HG02798 (cell line): ENCODE results near the gene FADS2.

ENCODE experiments used
- ATAC-seq: cut with Tn5 transposase; IDR thresholded peaks from one replicate; pipeline ENCODE4 v1.9.1; 2021; ENCODE audit warnings: mild to moderate bottlenecking; ENCODE audit not compliant: unreplicated experiment, poor library complexity

The FADS2 gene

DNA sequence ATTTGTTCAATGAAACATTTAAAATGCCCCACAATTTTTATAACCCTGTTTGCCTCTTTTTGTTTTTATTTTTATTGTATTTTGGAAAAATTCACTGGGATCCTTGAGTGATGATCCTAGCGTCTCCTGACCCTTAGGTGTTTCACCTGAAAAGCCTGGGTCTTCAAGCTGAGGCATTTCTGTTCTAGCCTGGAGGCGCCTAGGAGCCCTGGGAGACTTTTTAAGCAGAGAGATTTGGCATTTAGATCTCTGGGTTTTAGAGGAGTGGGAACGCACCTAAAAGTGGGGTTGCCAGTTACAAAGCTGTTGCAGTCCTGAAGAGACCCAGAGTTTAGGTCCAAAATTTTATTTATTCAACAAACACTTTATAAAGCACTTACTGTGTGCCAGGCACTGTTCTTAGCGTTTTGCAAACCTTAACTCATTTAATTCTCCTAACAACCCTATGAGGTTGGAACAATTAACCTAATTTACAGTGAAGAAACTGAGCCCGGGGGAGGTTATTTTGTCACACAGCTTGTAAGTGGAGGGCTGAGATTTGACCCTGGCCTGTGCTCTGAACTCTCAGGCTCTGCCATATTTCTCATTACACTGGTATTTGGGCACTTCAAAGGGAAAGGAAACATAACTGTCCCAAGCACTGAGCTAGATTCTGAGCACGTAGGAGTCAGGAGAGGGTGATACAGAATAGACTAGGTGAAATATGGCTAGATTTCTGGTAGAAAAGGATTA, 10.5 kb upstream of the FADS2 start:
- no peak for ATAC-seq

DNA sequence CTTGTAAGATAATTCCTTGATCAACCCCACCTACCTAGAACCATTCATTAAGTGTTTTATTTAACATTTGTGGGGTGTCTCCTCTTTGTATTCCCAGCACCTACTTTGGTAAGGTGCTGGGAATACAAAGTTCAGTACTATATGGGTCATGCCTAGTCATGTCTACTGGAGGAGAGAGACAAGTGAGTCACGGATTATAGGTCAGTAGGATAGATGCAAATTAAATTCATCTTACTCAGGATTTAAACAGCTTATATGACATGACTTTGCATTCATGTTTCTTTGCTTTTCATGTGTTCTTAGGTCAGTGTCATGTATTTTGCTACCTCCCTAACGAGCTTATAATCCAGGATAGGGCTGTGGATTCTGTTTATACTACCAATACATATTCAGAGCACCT, 7.9 kb upstream of the FADS2 start:
- ATAC-seq = no peak

DNA sequence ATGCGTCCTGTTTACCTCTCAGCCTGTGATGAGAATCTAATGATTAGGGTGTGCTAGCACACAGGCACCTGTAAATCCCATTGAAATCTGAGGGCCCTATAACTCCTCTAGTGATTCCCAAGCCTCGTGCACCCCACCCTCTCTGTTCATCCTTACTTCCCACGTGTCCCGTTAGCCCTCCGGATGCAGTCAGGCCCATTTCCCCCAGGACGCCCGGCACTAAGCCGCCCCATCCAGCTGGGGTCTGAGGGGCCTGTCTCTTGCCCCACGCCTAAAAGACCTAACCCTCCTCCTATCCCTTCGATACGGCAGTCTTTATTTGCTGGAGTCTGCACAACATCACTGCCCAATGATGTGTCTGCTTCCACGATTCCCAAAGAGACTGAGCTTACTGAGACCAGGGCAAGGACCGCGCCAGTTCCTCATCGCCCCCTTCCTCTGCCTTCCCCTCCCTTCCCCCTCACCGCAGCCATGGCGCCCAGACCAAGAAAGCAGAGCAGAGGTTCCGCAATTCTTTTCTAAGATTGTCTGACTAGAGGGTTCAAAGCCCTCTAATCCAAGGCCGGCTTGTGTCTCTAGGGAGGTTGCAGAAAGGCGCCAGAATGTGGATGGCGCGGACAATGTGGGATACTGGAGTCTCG, 1.1 kb upstream of the FADS2 start:
- no peak for ATAC-seq

DNA sequence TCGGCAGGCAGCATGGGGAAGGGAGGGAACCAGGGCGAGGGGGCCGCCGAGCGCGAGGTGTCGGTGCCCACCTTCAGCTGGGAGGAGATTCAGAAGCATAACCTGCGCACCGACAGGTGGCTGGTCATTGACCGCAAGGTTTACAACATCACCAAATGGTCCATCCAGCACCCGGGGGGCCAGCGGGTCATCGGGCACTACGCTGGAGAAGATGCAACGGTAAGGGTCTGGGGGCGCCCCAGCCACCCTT, 204 bp downstream of the FADS2 start:
- ATAC-seq = no peak

DNA sequence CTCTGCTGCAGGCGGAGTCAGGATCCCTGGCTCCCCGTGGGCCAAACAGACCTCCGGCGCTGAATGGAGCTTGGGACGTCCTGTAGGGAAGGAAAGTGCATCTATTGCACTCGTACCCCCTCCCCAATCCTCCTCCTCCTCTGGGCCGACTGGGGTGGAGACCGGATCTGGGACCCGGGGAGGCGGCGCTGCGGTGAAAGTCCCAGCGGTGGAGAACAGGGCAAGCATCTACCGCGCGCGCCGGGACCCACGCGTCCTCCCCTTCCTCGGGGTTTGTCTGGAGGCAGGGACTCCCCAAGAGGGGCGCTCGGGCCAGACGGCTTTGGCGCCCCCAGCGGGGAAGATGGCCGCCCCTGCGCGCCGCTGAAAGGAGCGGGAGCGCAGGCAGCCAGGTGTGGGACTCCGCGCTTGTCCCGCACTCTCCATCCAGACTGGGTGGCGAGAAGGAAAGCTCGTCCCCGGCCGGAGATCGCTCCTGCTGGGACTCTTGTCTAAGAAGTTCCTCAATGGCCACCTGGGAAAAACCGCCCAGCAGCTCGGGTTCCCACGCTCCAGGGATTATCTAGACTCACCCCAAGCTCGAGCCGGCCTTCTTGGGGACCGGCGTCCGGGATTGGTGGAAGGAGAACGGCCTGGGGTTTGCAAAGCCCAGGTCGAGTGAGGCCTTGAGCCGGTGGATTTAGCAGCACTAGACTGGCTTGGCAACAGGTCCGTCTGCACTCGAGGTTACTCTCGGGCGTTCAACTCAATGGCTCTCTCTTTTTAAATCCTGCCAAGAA, 718 bp downstream of the FADS2 start:
- peak; percentile 32 for ATAC-seq

DNA sequence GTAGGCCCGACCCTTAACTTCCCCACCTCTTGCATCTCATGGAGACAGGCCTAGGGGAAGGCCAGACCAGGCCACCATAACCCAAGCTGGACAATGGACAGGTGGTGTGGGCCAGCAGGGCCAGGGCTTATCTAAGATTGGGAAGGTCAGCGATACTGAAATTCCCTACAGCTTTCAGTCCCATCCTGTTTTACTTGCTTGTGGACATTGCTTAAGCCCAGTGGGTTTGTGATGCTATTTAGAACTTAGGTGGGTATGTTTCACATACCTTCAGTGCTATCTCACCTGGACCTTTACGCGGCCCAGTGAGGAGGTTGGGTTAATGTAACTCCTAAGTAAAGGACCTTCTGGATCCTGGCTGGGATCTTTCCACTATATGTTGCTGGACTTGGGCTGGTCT, 1.7 kb downstream of the FADS2 start:
- no peak for ATAC-seq

DNA sequence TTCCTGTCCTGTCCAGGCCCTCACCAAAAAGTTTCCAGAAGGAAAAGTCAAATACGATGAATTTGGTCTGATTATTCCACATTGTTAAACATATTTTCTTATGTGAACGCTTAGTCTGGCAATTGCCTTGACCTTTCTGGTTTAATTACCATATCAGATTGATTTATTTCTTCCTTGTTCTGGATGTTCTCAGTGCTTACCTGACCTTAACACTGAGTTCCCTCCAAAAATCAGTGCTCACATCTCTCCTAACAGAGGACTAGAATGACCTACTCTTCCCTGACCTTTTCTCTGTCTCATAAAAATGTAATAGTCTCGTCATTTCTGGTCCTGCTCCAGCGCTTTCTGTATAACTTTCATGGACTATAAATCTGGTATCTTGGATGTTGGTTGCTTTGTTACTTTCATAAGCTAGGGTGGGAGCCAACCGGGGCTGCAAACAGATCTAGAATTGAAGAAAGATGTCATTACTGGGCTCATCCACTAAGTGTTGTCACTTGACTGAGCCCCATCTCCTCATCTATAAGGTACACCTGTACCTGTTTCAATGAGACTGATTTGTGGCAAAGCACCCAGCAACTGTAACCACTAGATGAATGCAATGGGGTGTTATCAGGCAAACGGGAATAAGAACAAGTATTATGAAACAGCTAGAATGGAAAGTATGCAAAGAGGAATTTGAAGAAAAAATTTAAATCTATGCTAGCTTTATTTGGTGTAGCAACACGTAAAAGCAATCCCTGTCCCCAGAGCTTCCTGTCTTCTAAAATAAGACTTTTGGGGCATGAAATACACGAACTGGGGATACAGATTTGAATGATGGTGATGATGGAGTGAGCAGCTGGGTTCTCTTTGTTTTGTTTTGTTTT, 2.4 kb downstream of the FADS2 start:
- no peak for ATAC-seq

DNA sequence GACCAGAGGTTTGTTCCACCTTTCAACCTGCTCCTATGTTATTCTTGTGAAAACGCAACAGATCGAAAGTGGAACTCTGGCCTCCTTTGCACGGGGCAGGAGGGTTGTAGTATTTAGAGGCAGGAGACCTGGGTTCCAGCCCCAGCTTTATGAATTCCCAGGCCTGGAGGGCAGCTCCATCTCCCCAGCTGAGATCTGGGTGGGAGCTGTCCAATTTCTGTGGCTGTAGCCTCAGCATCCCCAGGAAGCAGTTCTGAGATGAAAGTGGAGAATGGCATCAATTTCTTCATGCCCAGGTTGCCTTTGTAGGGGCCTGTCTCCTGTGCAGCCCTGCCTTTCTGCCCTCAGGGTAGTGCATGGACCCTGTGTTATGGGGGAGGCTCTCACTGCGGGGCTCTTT, 4.1 kb downstream of the FADS2 start:
- no peak for ATAC-seq

DNA sequence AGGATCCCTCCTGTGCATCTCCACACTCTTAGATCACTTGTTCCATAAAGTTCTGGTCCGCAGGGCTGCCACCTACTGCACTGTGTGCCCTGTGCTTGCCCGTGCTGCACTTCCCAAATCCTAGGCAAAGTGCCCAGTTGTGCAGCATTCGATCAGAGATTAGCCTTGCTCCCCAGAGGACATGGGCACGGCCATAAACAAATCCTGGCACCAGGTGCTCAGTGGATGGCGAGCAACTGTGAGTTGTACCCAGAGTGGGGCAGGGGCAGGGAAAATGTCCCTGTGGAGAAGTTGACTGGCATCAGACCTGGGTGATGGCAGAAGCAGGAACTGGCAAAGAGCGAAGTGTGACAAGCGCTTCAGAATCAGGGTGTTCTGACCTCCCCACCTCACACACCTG, 4.7 kb downstream of the FADS2 start:
- ATAC-seq = no peak

DNA sequence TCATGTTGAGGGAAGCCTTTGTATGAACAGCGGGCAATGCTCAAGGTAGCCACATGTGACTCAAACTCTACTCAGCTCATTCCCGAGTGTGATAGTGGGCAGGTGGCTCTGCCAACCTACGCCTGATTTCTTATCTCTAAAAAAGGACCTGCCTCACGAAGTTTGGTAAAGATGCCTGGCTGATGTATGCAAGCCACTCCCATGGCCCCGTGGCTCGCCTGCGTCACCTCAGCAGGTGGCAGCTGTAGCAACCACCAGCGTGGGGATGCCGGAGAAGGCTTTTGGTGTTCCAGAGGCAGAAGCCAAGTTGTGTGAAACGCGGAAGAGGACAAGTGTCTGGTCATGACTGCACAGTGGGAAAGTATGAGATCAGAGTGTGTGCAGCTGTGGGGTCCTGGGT, 5.4 kb downstream of the FADS2 start:
- ATAC-seq = no peak

DNA sequence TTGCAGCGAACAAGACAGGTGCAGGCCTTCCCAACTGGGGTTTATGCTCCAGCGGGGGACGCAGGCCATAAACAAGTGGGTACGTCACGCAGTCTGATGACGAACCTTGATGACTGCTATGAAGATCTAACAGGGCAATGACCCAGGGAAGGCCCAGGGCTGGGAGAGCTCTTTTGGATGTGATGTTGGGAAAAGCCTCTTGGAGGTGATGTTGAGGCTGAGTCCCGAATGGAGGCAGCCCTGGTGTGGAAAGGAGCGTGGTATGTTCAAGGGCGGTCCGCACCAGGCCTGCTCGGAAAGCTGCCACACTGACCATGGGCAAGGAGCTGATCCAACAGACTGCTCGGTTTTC, 5.8 kb downstream of the FADS2 start:
- ATAC-seq = no peak

DNA sequence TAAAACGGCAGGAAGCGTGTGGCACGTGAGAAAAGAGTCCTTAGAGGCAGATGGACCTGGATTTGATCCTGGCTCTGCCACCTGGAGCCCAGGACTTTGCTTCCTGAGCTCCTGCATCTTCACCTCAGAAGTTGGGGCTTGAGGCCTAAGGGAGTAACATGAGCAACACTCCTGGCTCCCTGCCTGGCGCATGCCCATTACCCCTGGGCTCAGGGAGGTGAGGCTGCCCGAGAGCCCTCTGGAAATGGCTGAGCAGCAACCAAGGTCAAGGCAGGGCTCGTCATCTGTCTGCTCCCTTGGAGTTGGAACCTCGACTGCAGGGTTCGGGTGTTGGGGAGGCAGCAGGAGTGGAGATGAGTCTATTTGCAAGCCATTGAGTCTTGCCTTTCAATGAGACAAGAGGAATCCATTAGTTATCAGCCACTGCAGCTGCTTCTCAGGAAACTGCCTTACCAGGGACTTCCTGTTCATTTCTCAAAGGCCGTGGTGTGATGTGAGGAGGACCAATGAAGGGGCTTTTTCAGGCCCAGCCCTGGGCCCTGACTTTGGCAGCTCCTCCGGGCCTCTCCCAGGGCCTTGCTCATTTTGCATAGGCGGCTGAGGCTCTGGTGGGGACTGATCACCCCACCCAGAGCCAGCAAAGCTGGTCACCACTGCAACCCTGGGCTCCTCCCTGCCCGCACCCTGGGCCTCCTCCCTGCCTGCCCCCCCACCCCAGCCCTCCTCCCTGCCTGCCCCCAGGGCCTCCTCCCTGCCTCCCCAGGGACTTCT, 6.4 kb downstream of the FADS2 start:
- peak; percentile 88 for ATAC-seq

DNA sequence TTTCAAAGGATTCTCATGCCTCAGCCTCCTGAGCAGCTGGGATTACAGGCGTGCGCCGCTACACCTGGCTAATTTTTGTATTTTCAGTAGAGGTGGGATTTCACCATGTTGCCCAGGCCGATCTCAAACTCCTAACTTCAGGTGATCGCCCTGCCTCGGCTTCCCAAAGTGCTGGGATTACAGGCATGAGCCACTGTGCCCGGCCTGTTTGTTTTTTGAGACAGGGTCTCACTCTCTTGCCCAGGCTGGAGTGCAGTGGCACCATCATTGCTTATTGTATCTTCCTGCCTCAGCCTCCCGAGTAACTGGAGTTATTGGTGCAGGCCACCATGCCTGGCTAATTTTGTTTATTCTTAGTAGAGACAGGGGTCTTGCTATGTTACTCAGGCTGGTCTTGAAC, 8.1 kb downstream of the FADS2 start:
- no peak for ATAC-seq

DNA sequence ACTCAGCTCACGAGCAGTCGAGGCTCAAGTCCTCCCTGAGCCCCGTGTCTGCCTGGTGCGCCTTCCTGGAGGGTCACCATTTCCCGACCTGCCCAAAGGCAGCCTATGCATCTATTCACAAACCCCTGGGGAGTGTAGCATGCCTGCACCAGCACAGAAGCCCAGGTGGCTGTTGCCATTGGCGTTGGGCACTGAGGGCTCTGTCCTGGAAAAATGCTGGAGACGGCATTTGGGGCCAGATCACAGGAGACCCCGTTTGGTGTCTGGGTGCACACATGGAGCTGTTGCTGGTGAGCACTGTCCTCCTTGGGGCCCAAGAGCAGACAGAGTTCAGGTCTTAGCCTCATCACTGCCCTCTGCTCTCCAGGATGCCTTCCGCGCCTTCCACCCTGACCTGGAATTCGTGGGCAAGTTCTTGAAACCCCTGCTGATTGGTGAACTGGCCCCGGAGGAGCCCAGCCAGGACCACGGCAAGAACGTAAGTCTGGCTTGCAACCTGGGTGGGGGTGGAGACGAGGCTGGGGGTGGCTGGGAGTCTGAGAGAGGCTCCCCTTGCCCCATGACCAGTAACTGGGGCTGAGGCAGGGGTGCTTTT, 9.4 kb downstream of the FADS2 start:
- no peak for ATAC-seq

DNA sequence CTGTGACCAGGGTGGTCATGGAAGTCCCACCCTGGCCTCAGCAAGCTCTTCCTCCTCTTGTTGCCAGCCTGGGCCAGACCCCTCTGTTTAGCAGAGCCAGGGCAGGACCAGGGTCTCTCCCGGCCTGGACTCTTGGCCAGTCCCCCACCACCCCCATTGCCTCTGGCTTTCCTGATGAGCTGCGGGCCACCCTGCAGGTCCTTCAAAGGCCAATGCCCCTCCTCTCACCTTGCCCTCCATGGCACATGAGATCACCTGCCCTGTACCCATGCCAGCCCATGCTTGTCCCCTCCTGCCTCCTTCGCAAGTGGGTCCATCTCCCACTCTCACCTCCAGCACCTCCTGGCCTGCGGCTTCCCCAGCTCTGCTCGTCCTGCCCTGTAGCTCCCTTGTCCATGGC, 10.4 kb downstream of the FADS2 start:
- ATAC-seq = no peak

DNA sequence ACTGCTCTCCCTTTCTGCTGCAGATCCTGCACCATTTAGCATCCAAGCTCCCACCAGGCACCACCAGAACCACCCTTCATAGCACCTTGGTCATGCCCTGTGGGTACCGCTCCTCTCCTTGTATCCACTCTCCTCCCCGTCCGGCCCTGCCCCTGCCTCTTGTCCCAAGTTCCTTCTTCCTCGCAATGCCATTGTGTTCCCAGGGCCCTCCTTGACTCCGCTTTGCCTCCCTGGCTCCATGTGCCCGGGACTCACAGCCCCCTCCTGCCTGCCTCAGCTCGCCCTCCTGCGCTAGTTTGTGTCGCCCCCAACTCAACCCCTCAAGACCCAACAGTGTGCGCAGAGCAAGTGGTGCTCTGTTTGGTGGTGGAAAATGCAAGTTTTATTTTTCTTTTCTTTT, 10.8 kb downstream of the FADS2 start:
- no peak for ATAC-seq

DNA sequence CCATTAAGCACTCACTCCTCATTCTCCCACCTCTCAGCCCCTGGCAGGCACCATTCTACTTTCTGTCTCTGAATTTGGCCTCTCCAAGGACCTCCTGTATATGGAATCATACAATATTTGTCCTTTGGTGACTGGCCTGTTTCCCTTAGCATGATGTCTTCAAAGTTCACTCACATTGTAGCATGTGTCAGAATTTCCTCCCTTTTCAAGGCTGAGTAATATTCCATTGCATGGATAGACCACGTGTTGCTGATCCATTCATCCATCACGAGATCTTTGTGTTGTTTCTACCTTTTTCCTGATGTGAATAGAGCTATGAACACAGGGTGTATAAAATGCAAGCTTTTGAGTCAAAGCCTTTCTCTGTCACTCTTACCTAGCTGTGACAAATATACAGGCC, 11.6 kb downstream of the FADS2 start:
- ATAC-seq = no peak

DNA sequence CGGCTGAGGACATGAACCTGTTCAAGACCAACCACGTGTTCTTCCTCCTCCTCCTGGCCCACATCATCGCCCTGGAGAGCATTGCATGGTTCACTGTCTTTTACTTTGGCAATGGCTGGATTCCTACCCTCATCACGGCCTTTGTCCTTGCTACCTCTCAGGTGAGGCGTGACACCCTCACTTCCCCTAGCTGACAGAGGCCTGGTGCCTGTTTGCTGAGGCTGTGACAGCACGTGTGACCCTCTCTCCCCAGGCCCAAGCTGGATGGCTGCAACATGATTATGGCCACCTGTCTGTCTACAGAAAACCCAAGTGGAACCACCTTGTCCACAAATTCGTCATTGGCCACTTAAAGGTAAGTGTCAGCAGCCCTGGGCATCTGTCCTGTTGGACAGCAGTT, 12.3 kb downstream of the FADS2 start:
- no peak for ATAC-seq

DNA sequence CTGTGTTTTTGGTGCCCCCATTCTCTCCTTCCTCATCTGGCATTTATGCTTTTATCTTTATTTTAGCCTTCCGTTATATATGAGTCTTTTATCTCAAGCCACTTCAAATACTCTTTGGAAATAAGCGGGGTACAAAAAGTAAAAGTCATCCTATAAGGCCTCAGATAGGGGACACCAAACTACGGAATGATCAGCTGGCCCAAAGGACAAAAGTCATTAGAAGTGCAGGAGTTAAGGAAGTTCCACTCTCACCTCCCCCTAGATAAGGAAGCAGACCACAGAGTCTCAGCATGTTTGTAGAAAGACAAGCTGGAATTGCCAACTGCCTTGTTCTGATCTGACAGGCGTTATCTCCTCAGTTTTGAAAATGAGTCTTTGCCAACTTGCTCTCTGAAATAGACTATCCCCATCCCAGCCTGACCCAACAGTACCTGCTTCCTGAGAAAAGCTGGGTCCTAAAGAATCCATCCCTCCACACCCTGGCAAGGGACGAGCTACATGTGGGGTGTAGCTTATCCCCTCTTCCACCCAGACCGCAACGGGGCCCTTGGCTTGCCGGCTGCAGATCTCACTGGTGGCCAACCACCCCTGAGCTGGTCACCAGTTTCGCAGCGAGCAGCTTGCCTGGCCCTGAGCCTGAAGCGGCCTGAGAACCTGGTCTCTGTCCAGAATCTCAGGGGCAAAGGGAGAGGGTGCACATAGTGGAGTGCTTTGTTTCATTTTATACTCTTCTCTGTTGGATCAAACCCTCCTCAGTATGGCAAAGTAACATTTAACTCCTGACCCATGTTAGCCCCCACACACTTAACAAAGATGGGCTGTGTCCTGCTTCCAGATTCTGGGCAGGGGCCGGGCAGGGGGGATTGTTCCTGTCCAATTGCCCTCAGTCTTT, 13.8 kb downstream of the FADS2 start:
- ATAC-seq = no peak
